Fibroblast of lung (primary cell): ENCODE measurements around the gene FGF3. TPM values are rescaled to one million over a fixed set of nuclear protein-coding genes. Genes with fewer than 3 reads are reported as not detected.

Source experiments
- DNase-seq, 2 donors: peaks; one replicate each; pipeline versions ENCODE4 v3.0.0 to v3.0.0-alpha.2; 2010; ENCODE audit warnings: low read depth in 2 of 2
- H2AFZ ChIP-seq: 2 replicates; pipeline ENCODE4 v1.5.1; 2012; ENCODE audit warnings: low read length, control low read depth, inconsistent platforms
- H3K27ac ChIP-seq: 2 replicates; pipeline ENCODE4 v1.5.1; 2011; ENCODE audit warnings: low read length, control low read depth; ENCODE audit not compliant: insufficient read depth
- H3K27me3 ChIP-seq: 2 replicates; pipeline ENCODE4 v1.5.1; 2011; ENCODE audit warnings: mild to moderate bottlenecking, low read length; ENCODE audit not compliant: control insufficient read depth, insufficient read depth
- H3K36me3 ChIP-seq: 2 replicates; pipeline ENCODE4 v1.5.1; 2011; ENCODE audit warnings: low read length; ENCODE audit not compliant: control insufficient read depth, insufficient read depth
- H3K4me1 ChIP-seq: 2 replicates; pipeline ENCODE4 v1.5.1; 2011; ENCODE audit warnings: low read length; ENCODE audit not compliant: control insufficient read depth, insufficient read depth; ENCODE audit errors: extremely low read depth
- H3K4me2 ChIP-seq: 2 replicates; pipeline ENCODE4 v1.5.1; 2011; ENCODE audit warnings: low read length, control low read depth; ENCODE audit not compliant: insufficient read depth; ENCODE audit errors: extremely low read depth
- H3K4me3 ChIP-seq, 4 experiments: fragments of 200-600 bp in 1 of 4; sonication (generic) in 1 of 4; replicated peaks in 1 of 4; 2 replicates each; pipeline ENCODE4 v1.5.1; 2011 to 2016; ENCODE audit warnings: low read length in 4 of 4, low read depth in 3 of 4, mild to moderate bottlenecking in 3 of 4, control low read depth in 2 of 4, inconsistent platforms in 1 of 4, mixed read lengths in 1 of 4; ENCODE audit not compliant: insufficient read depth in 1 of 4; ENCODE audit errors: control extremely low read depth in 1 of 4
- H3K79me2 ChIP-seq: 2 replicates; pipeline ENCODE4 v1.5.1; 2012; ENCODE audit warnings: mild to moderate bottlenecking, low read length, inconsistent platforms; ENCODE audit not compliant: control insufficient read depth, insufficient read depth
- H3K9ac ChIP-seq: 2 replicates; pipeline ENCODE4 v1.5.1; 2011; ENCODE audit warnings: mild to moderate bottlenecking, low read length, control low read depth; ENCODE audit not compliant: insufficient read depth
- H3K9me3 ChIP-seq: 2 replicates; pipeline ENCODE4 v1.5.1; 2012; ENCODE audit warnings: low read depth, low read length; ENCODE audit not compliant: control insufficient read depth, insufficient read depth
- H4K20me1 ChIP-seq: 2 replicates; pipeline ENCODE4 v1.5.1; 2011; ENCODE audit warnings: low read length; ENCODE audit not compliant: control insufficient read depth, insufficient read depth; ENCODE audit errors: extremely low read depth
- EZH2 ChIP-seq: IDR thresholded peaks from 2 replicates; pipeline ENCODE4 v1.5.1; 2012; ENCODE audit warnings: low read length, control low read depth, mild to moderate bottlenecking; ENCODE audit errors: missing control alignments
- polyA plus RNA-seq, 2 donors: library from polyadenylated mRNA; depleted of rRNA in 1 of 2; stranded (reverse) in 1 of 2; unstranded in 1 of 2; fragments of >200 nt; gene quantifications; 2 replicates each; pipeline ENCODE4 v1.2.1, GENCODE V29; 2011 to 2012; ENCODE audit warnings: missing spikeins in 1 of 2
- total RNA-seq: library from RNA; depleted of rRNA; stranded (reverse); fragments of >200 nt; gene quantifications from 2 replicates; pipeline ENCODE4 v1.2.1, GENCODE V29; 2014
- TF ChIP-seq, protein P1 (sequence below), 2 donors: IDR thresholded peaks in 1 of 2; conservative IDR thresholded peaks in 1 of 2; 1 replicate in 1 of 2; 2 replicates in 1 of 2; pipeline ENCODE4 v1.5.1; 2011 to 2012; ENCODE audit warnings: low read length in 2 of 2, control low read depth in 1 of 2, inconsistent platforms in 1 of 2, low read depth in 1 of 2, mild to moderate bottlenecking in 1 of 2

Gene FGF3
- total and polyA plus RNA-seq, 2 donors (not counting 1 experiment from before 2014, with no cell fraction given), result not detected

DNA sequence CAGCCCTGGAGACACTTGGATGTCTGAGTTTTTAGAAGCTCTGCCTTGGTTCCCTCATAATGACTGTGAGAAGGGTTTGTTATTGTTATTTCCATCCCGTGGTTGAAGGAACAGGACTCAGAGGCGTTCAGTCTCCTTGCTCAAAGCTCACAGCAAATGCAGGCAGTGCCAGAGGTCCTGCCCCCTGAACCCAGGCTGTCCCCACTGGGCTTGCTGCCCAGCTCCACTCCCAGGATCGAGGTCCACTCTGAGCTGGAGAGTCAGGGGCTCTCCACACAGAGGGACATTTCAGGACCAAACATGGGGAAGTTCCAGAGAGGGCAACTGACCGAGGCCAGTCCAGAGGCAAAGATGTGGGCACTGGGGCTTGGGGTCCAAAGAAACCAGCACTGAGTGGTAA is 58.9 kb downstream of the FGF3 start:
- Histone ChIP-seq H3K79me2 (no peaks in the 10 kb centered on the region), H3K27me3 (peaks cover 5% of the 10 kb centered on the region), H3K4me1 (no peaks in the 10 kb centered on the region), H2AFZ (no peak overlapping the region), H3K9me3 (no peaks in the 10 kb centered on the region), H3K4me3 (no peak overlapping the region), H3K27ac (no peak overlapping the region), H3K4me2 (no peak overlapping the region), H3K36me3 (no peaks in the 10 kb centered on the region), H4K20me1 (no peaks in the 10 kb centered on the region), H3K9ac (no peak overlapping the region)
- TF ChIP-seq, protein P1, sequence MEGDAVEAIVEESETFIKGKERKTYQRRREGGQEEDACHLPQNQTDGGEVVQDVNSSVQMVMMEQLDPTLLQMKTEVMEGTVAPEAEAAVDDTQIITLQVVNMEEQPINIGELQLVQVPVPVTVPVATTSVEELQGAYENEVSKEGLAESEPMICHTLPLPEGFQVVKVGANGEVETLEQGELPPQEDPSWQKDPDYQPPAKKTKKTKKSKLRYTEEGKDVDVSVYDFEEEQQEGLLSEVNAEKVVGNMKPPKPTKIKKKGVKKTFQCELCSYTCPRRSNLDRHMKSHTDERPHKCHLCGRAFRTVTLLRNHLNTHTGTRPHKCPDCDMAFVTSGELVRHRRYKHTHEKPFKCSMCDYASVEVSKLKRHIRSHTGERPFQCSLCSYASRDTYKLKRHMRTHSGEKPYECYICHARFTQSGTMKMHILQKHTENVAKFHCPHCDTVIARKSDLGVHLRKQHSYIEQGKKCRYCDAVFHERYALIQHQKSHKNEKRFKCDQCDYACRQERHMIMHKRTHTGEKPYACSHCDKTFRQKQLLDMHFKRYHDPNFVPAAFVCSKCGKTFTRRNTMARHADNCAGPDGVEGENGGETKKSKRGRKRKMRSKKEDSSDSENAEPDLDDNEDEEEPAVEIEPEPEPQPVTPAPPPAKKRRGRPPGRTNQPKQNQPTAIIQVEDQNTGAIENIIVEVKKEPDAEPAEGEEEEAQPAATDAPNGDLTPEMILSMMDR (conservative IDR thresholded peaks at IDR 0.05 in 1 of 2, IDR thresholded peaks at IDR 0.05 in 1 of 2; ENCODE audit: low read depth in 1 of 2, low read length in 2 of 2), result no peak
- no peak for TF ChIP-seq EZH2
- DNase-seq, result no peak

Other genes with a start within 250 kb of the FGF3 start
- 127 and 548 TPM in 2 replicates for gene CCND1, start 178.3 kb downstream of the FGF3 start, total RNA-seq
- 322 and 523 TPM in 2 replicates for gene CCND1, start 178.3 kb downstream of the FGF3 start, polyA plus RNA-seq
- 20.3 and 25.4 TPM in 2 replicates for gene LTO1, start 144.1 kb downstream of the FGF3 start, total RNA-seq
- gene LTO1, start 144.1 kb downstream of the FGF3 start, polyA plus RNA-seq, result 18.1 and 19.5 TPM in 2 replicates
- gene FGF19, start 115.4 kb downstream of the FGF3 start, total RNA-seq, result not detected in 2 replicates
- gene FGF19, start 115.4 kb downstream of the FGF3 start, polyA plus RNA-seq, result not detected in 2 replicates
- gene FGF4, start 44.1 kb downstream of the FGF3 start, total RNA-seq, result not detected in 2 replicates
- gene FGF4, start 44.1 kb downstream of the FGF3 start, polyA plus RNA-seq, result not detected in 2 replicates